NCI-H460 (cell line): ENCODE data around the gene MPND. TPM values are rescaled to one million over a fixed set of nuclear protein-coding genes. Genes with fewer than 3 reads are reported as not detected.

Experiments
- DNase-seq: peaks from one replicate; pipeline ENCODE4 v3.0.0-alpha.2; 2016; ENCODE audit warnings: low read depth; ENCODE audit errors: extremely low read depth
- total RNA-seq: library from RNA; depleted of rRNA; stranded (reverse); fragments of >200 nt; shearing (Covaris generic); gene quantifications from 2 replicates; pipeline ENCODE4 v1.2.3, GENCODE V29; 2014

The MPND gene
- total RNA-seq, 1 experiment from 2014 or later = 3.5 TPM

DNA sequence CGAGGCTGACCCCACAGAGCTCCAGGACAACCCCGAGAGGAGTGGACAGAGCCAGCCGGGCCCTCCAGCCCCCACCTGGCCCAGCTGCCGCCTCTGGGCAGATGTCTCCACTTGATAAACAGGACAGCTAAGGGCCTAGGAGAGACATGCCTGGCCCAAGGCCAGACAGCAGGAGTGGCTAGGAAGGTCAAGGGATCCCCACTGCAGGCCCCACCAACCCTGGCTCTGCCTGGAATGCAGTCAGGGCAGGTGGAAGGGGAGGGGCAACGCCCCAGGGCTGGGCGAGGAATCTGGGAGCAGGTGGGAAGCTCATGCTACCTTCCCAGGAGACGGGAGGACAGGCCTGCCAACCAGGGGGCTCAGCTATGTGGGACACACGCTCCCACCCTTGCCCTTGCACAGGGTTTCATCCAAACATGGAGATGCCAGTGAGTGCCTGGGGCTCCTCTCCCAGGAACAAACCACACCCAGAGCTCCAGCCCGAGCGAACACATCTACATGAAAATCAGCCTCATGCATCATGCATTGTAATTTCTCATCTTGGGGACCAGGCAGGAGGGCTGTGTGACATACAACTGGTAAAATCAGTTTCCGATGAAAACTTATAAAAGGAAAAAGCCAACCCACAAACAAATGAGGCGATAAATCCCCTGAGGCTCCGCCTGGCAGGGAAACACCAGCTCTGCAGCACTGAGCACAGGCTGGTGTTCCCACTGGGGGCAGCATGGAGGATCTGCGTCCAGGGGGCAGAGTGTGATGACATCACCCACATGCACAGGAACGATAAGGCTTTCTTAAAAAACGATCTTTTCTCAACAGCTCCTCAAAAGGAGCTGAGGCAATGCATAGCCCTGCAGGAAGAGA, 32.0 kb downstream of the MPND start:
- peak; percentile 64 for DNase-seq

DNA sequence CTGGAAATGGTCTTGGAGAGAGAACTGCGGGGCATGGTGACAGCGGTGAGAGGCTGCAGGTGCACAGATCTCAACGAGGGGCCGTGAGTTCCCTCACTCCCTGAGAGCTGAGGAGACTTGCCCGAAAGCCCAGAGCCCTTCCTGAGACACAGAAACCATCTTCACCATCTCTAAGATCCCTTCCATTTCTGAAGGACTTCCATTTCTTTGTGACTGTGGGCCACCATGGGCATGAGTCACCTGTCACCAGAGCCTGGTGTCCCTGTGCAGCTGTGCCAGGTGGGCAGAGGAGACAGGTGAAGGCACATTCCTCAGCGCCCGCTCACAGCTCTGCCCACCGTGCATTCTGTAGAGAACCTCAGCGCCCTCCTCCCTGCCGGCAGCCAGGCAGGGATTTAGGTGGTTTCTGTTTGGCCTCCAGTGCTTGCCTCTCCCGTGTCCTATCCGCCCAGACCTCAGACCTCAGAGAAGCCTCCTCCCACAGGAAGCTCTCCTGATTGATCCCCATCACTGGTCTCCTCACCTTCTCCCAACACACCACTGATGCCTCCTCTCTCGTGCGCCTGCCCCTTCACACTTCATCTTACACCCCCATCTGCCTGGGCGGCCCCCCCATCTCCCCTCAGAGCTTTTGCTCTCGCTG, 32.8 kb downstream of the MPND start:
- no peak for DNase-seq

DNA sequence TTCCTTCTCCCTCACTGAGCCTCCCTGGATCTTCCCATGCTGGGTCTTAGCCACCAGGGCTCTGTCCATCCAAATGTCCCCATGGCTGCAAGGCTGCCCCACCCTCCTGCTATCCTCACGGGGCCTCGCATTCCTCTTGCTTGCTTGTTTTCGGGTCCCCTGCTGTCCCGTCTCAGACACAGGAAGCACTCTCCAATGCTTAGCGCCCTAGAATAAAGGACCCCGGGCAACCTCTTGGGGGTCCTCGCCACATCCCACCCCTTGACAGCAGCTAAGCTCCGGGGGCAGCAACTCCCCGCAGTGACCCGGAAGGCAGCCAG, 33.3 kb downstream of the MPND start:
- no peak for DNase-seq

DNA sequence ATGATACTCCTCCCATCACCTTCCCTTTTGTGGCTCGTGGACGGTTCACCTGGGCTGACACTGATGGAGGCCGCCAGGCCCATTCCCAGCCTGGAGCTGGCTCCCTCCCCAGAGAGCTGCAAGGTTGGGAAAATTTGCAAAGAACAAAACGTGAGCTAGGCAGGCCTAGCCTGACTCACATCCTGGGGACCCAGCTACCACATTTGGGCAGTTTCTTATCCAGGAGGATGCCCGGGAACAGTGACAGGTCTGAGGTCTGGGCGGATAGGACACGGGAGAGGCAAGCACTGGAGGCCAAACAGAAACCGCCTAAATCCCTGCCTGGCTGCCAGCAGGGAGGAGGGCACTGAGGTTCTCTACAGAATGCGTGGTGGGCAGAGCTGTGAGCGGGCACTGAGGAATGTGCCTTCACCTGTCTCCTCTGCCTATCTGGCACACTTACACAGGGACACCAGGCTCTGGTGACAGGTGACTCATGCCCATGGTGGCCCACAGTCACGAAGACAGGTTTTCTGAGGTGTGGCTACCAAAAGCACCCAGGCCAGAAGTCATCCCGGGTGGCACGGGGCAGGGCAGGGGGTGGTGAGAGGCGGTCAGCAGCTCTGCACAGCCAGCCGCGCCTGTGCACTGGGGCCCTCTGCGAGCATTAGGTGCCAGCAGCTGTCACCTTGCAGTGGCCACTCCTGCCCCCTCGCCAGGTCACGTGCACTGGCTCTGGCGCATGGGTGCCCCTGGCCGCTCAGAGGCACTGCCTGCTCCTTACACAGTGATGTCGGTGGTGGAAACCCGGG, 33.8 kb downstream of the MPND start:
- no peak for DNase-seq

DNA sequence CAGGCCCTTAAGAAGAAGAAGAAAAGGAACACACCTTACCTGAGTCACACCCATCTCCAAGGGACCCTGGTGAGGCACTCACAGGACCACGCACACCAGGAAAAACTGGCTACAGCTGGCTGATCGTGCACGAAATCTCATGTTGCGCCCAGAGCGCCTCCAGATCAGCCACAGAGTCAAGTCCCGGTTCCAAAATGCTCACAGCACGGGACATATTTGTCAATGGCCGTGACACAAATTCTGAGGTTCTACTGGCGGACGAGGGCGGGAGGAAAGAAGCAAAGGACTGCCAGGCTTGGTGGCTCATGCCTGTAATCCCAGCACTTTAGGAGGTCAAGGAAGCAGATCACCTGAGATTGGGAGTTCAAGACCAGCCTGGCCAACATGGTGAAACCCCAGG, 35.5 kb downstream of the MPND start:
- no peak for DNase-seq

DNA sequence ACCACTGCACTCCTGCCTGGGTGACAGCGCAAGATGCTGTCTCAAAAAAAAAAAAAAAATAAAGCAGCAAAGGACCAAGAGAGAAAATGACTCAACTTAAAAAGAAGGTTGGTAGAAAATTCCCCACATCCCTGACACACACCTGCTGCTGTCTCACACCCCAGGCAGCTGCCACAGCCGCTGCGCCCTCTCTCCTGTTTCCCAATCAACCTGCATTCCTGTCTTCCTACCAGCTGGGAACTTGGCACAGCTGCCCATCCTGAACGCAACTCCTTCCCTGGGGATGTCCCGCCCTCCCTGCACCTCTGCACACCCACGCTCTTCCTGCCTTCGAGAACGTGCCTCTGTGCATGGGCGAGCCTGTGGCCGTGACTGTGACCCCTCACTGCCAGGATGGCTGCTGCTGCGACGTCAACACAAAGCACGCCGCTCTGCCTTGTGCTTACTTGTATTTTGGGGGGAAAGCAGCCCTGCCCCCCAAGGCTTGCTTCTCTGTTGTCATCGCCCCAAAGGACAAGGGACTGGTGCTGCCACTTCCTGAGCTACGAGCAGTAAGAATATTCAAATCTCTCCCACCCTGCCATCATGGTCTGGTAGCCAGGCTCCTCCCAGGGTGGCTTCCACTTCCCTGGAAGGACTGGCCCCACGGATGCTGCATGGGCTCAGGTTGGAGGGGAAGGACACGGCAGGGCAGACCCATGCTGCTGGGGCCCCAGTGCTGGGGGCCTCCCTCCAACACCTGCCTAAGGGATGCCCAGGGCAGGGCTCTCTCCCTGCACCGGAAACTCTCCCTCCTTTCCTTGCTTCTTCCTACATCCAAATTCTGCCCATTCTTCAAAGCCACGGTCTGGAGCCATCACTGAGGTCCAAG, 36.3 kb downstream of the MPND start:
- DNase-seq = no peak

DNA sequence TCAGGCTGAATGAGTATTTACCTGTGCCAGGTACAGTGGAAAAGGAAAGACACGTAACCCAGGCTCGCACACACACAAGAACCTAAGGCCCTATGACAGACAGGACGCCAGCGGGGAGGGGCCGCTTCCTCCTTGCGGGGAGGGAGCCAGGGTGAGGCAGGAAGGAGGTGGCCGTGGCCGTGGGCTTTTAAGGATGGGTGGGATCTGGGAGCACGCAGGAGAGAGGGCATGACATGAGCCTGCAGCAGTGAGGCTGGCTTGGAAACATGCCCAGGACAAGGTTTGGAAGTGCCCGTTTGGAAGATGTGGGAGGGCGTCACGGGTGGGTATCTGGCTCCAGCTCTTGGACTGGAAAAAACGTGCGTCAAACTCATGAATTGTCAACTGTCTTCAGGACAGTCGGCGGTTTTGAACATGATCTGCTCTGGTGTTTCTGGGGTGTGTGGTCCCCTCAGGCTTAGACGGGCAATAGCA, 36.9 kb downstream of the MPND start:
- DNase-seq = no peak

DNA sequence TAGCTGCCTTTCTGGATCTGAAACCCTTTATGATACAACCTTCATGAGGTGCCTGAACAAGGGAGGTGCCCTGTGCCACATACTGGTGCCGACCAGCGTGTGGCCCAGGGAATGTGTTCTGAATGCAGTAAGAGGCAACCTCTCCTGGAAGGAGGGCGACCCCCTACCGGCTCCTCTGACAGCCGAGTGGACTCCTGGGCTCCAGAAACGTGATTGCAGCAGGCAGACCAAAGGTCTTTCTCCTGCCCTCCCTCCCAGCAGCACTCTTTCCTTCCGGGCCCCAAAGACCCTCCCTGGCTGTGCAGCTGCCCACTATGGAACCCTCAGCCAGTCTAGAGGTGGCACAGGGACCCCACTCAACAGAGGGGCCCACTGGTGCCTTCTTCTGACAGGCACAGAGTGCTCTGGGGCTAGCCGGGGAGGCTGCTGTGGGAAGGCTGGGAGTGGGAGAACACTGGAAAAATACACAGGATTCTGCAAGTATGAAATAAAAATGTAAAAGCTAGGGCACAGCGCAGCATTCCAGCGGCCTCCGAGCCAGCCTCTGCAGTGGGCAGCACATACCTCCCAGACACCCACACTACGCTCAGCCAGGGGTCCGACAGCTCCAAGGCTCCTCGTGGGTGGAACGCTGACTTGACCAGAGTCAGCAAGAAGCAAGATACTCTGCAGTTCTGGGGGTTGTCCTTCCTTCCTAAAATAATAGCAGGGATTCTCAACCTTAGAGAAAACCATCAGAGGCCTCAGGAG, 42.1 kb downstream of the MPND start:
- DNase-seq = no peak

DNA sequence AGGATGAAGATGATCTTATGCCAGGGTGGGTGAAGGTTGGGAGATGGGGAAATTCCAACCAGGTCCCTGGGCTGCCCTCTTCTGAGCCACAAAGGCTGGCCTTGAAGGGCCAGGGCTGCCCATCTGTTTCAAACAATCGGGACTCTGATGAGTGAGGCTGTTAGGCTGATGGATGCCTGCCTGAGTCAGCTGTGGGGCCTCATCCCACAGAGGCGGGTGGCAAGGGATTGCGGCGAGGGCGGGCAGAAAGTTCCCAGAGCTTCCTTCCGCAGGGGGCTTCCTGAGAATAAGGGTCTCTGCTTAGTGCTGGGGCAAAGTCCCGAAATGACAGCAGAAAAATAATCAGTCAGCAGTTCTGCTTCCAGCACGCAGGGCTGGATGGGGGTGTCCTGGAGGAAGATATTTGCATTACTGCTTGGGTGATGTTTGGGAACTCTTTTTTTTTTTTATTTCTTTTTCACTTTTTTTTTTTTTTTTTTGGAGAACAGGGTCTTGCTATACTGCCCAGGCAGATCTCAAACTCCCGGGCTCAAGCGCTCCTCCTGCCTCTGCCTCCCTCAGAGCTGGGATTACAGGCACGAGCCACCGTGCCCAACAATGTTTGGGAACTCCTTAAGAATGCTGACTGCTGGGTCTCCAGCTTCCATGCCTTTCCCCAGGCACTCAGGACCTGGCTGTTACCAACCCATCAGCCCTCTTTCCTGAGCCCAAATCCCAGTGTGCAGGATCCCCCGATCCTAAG, 42.9 kb downstream of the MPND start:
- DNase-seq = no peak

DNA sequence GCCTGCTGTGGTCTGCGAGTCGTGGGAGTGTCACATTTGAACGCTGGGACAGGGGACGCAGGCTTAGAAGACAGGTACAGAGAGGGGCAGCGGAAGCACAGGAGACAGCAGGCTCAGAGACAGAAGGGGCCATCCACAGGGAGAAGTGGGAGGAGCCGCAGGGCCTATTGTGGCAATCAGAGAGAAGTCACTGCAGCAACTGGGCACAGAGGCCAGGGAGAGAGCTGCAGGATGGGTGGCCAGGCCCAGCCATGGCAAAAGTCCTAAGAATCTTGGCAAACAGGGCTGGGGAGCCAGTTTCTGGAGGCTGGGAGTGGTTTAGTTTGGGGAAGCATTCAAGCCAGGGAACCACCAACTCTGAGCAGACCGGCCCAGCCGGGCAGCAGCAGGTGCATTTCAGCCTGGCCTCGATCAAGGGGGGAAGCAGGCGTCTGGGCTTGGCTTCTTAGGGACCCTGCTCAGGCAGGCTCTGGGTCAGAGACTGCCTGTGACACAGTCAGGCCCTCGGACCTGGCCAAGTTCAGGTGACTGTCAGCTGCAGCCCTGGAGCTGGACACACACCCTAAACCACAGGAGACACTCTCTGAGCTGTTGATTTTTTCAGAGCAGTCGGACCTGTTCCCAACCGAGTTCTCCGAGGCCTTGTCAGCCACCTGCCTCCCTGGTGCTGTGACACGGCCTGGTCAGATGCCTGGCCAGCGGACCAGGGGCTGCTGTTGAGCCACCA, 45.1 kb downstream of the MPND start:
- DNase-seq = no peak

DNA sequence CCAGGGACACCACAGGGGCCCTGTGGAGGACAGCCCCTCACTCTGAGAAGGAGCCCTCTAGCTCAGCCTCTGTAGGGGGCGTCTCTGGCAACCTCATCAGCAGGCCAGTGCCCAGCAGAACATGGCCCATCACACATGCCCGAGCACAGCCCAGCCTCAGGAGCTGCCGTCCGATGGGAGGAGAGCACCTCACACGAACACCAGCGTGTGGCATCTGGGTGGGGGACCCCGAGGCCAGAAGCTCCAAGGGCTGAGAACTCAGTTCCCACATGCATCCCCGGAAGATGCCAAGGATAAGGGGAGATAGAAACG, 45.7 kb downstream of the MPND start:
- no peak for DNase-seq

DNA sequence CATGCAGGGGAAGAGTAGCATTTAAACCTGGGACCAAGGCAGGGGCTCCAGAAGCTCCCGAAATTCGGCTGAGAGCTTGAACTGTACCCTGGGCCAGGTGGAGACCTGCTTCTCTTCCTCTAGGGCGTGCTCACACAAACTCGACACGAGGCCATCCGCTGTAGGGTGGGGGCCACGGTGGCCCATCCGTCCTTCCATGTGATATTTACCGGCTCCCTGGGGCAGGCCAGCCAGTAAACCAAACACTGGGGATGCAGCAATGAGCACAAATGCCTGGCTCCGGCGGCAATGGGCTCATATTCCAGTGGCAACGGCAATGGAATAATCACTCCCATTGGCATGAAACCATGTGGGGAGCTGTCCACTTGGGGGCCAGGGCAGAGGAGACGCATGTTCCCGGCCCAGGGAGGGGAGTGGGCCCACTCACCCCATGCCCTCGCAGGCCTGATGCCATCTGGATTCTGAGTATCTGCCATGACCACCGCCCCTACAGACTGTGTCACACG, 46.2 kb downstream of the MPND start:
- DNase-seq = no peak

DNA sequence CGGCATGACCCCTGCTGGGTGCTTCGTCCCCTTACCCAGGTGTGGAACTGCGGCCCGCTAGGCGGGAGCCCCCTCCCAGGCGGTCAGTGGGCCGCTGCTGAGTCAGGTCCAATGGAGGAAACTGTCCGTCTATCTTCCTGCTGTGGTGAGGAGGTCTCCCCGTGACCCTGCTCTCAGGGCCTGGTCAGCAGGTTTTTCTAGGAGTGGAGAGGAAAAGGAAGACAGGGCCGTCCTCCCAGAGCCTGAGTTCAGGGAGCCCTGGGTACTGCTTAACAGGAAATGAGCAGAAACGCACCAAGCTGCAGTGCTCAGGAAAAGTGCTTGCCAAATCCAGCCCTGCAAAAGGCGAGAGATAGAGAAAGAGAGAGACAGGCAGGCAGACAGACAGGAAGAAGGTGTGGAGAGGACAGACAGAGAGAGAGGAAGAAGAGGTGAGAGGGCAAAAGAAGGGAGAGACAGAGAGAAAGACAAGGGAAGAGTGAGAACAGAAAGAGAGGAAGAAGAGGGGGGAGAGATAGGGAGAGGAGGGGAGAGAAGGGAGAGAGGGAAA, 46.7 kb downstream of the MPND start:
- no peak for DNase-seq

DNA sequence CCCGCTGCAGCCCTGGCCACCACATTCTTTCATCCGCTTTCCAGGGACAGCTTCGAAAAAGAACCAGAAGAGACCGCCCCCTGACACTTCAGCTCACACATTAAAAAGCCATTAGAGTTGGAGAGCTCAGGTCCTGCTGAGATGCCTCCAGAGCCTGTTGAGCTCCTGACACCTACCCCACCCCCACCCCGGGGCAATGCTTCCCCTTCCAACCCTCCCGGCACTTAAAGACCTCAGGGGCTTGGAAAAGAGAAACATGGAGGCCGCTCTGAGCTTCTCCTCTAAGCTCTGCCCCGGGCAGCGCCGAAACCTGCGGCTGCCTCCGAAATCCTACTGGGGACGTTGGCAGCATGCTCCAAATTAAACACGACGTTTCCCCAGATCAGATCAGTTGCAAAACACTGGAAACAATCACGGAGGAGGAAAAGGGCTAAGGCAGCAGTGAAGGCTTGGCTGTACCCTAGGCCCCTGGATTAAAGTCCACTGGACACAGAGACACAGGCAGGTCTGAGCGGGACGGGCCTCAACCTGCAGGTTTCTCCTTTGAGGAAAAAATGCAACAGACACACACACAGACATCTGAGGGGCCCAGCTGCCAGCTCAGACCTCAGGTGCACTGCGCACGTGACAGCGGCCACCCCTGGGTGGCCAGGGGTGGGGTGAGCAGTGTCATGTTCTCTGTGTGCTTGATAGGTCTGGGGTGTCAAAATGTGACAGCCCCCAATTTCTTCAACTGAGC, 47.4 kb downstream of the MPND start:
- no peak for DNase-seq

DNA sequence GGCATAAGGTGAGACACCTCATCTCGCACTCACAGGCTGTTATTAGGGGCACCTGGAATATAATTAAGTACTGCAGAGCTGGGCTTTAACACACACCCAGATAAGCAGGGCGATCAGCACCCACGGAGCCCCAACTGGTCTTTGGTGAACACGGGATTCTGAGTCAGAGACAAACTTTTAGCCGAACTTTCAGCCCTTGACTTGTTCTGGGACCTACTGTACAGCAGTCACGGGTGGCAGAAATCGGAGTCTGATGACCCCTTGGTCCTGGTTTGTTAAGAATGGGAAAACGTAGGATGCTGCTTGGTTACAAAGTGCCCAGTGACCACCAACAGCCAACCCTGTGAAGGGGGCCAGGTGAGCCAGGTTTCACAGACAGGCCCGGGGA, 47.9 kb downstream of the MPND start:
- DNase-seq = no peak

DNA sequence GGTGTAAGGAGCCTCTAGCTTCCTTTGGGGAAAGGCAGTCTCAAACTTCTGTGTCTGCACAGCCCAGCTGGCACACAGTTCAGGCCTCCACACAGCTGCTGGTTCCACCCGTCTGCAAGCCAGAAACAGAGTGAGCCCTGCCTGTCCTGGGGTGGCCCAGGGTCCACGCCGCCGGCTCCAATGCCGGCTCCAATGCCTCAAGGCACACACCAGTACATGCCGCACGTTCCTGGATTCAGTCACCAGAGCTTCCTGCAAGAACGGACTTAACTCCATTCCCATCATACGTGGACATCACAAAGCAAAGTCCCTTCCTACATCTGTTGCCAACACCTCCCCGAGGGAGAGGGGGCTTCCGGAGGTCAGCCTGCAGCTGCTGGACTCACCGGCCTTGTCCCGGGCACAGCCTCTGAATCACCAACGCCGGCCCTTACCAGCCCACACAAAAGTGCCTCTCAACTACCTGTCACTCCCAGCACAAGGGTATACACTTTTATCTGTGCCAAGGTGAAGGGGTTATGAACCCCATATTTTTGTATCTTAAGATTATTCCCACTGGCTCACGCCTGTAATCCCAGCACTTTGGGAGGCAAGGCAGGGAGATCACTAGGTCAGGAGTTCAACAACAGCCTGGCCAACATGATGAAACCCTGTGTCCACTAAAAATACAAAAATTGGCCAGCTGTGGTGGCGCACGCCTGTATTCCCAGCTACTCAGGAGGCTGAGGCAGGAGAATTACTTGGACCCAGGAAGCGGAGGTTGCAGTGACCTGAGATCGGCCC, 48.5 kb downstream of the MPND start:
- no peak for DNase-seq
